Measurements from ENCODE around the gene SCAMP5.

SCAMP5 gene

DNA sequence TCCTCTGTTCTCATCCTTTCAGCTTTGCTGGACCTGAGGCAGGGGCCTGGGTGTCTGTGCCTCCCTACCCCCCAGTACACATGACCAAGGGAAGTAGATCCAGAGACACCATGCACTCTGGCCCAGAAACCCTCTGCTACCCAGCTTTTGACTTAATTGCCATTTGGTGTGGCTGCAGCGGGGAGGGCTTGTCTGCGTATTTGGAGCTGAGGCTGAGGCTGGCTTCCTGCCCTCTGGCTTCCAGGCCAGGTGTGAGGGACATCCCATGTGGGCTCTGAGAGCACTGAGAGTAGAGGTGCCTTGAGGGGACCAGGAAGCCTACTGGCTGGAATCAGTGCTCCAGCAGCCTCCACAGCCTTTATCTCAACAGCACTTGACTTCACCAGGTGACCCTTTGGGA is 54.9 kb downstream of the SCAMP5 start:
- in situ Hi-C loops (cut with HindIII; ENCODE audit: low pct_ligation_motif_present, low sequenced_read_pairs) = no loop called here

DNA sequence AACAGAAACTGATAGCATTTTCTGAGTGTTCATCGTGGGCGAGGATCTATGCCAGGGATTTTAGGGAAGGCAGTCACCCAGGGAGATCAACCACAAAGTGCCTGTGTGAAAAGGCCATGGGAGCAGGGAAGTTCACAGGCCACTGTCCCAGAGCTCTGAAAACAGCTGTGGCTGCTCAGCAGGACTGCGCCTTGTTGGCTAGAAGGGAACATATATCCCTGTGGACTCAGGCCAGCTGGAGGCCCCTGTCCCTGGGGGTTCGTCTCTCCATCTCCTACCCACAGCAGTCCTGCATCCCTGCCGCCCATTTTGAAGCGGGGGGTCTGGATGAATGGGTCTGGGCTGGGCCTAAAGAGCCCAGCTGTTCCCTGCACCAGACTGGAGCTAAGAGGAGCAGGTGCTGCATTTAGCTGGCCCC is 55.8 kb downstream of the SCAMP5 start:
- in situ Hi-C loops (cut with HindIII; ENCODE audit: low pct_ligation_motif_present, low sequenced_read_pairs) = no loop called here
- H3K4me3 ChIP-seq (ENCODE audit: low read depth, low read length) = no peak overlapping the region

More for the DNA sequence above, 54.9 kb downstream of the SCAMP5 start:
- H3K27me3 ChIP-seq (replicated peaks) = no peaks in the 10 kb centered on the region
- DNase-seq = no peak
- no peak overlapping the region for H3K27ac ChIP-seq
- no peak overlapping the region for H3K4me3 ChIP-seq (ENCODE audit: low read depth, low read length)
- TF ChIP-seq, protein P1, sequence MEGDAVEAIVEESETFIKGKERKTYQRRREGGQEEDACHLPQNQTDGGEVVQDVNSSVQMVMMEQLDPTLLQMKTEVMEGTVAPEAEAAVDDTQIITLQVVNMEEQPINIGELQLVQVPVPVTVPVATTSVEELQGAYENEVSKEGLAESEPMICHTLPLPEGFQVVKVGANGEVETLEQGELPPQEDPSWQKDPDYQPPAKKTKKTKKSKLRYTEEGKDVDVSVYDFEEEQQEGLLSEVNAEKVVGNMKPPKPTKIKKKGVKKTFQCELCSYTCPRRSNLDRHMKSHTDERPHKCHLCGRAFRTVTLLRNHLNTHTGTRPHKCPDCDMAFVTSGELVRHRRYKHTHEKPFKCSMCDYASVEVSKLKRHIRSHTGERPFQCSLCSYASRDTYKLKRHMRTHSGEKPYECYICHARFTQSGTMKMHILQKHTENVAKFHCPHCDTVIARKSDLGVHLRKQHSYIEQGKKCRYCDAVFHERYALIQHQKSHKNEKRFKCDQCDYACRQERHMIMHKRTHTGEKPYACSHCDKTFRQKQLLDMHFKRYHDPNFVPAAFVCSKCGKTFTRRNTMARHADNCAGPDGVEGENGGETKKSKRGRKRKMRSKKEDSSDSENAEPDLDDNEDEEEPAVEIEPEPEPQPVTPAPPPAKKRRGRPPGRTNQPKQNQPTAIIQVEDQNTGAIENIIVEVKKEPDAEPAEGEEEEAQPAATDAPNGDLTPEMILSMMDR (IDR thresholded peaks at IDR 0.05; ENCODE audit: low read depth, low read length, missing control alignments) = no peak
- no peaks in the 10 kb centered on the region for H3K36me3 ChIP-seq (replicated peaks)

DNA sequence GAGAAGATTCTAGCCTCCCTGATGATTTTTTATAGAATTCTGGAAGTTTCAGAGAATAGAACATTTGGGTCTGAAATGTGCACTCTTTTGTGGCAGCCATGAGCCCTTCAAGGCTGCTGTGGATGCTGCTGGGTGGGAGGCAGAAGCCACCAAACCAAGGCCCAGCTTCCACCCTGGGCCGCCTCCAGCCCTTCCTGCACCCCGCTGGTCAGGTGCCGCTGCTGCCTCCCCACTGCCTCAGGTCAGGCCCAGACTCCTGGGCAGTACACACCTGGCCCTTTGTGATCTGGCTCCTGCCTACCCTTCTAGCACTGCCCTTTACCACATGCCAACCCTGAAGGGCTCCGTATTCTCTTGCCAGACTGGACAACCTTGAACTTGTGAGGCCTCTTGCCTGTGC is 56.3 kb downstream of the SCAMP5 start:
- H3K36me3 ChIP-seq (replicated peaks) = no peaks in the 10 kb centered on the region
- H3K27ac ChIP-seq = no peak overlapping the region
- no peaks in the 10 kb centered on the region for H3K27me3 ChIP-seq (replicated peaks)
- H3K4me3 ChIP-seq (ENCODE audit: low read depth, low read length) = no peak overlapping the region
- in situ Hi-C loops (cut with HindIII; ENCODE audit: low pct_ligation_motif_present, low sequenced_read_pairs) = no loop called here
- TF ChIP-seq, protein P1 (IDR thresholded peaks at IDR 0.05; ENCODE audit: low read depth, low read length, missing control alignments) = no peak
- no peak for DNase-seq

More for the DNA sequence above, 55.8 kb downstream of the SCAMP5 start:
- Histone ChIP-seq H3K36me3 (replicated peaks) (no peaks in the 10 kb centered on the region), H3K27ac (no peak overlapping the region), H3K27me3 (replicated peaks) (no peaks in the 10 kb centered on the region)
- DNase-seq = no peak
- TF ChIP-seq, protein P1 (IDR thresholded peaks at IDR 0.05; ENCODE audit: low read depth, low read length, missing control alignments) = no peak

DNA sequence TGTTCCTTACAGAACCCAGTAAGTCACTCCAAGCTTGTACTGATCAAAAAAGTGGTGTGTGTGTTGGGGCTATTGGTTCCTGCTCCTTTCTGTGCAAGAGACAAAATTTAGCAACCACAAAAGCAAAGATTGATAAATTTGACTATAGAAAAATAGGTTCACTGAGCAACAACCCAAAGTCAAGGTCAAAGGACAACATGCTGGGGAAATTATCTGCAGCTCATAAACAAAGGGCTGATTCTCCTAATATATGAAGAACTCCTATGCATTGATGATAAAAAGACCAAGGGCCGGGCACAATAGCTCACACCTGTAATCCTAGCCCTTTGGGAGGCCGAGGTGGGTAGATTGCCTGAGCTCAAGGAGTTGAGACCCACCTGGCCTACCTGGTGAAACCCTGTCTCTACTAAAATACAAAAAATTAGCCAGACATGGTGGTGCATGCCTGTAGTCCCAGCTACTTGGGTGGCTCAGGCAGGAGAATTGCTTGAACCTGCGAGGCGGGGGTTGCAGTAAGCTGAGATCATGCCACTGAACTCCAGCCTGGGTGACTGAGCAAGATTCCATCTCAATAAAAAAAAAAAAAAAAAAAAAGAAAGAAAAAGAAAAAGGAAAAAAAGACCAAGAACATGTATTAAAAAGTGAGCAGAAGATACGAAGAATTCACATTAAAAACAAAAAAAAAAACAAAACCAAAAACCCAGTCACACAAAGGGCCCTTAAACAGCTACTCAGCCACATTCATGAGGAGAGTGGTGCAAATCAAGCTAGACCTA is 57.8 kb downstream of the SCAMP5 start:
- TF ChIP-seq, protein P1 (IDR thresholded peaks at IDR 0.05; ENCODE audit: low read depth, low read length, missing control alignments) = no peak
- in situ Hi-C loops (cut with HindIII; ENCODE audit: low pct_ligation_motif_present, low sequenced_read_pairs) = no loop called here

DNA sequence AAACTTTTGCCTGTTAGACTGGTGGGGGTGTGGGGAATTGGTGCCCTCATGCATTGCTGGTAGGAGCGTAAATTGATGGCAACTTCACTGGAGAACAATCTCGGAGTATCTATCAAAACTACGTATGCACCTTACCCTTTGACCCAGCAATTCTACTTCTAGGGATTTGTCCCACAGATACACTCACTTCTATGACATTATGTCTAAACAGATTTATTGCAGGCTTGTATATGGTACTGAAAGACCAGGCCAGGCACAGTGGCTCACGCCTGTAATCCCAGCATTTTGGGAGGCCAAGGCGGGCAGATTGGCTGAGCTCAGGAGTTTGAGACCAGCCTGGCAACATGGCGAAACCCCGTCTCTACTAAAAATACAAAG is 58.4 kb downstream of the SCAMP5 start:
- Histone ChIP-seq H3K36me3 (replicated peaks) (no peaks in the 10 kb centered on the region), H3K4me3 (ENCODE audit: low read depth, low read length) (no peak overlapping the region), H3K27ac (no peak overlapping the region), H3K27me3 (replicated peaks) (no peaks in the 10 kb centered on the region)
- in situ Hi-C loops (cut with HindIII; ENCODE audit: low pct_ligation_motif_present, low sequenced_read_pairs) = no loop called here
- no peak for DNase-seq
- TF ChIP-seq, protein P1 (IDR thresholded peaks at IDR 0.05; ENCODE audit: low read depth, low read length, missing control alignments) = no peak

More for the DNA sequence above, 57.8 kb downstream of the SCAMP5 start:
- Histone ChIP-seq H3K4me3 (ENCODE audit: low read depth, low read length) (no peak overlapping the region), H3K36me3 (replicated peaks) (no peaks in the 10 kb centered on the region), H3K27me3 (replicated peaks) (no peaks in the 10 kb centered on the region), H3K27ac (no peak overlapping the region)
- no peak for DNase-seq

Data from brain microvascular endothelial cell (primary cell).